ENCODE data around the gene STAMBP. TPM values are rescaled to one million over a fixed set of nuclear protein-coding genes. Genes with fewer than 3 reads are reported as not detected.

Gene STAMBP
- total RNA-seq, 1 donor from 2014 or later, result 39.1 TPM

DNA sequence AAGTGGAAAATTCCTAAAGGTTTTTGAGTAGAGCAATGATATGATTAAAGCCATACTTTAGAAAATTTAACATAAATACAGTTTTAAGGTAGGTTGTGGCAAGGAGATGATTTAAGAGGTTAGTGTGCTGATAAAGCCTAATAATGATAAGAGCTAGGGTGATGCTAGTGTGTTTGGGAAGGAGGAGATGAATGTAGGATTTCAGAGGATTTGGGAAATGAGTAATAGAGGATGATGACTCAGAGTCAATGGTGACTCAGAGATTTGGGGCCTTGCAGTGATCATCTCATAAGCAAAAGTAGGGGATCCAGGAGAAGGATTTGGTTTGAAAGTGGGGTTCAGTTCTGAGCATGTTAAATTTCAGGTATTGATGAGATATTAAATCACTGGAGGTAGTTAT lies 23.3 kb downstream of the STAMBP start:
- H3K36me3 Mint-ChIP-seq (ENCODE audit: unreplicated experiment), result peaks cover 36% of the 10 kb centered on the region
- no peak overlapping the region for H3K4me3 Mint-ChIP-seq (ENCODE audit: unreplicated experiment)
- H3K4me1 Mint-ChIP-seq (ENCODE audit: unreplicated experiment), result peaks cover 41% of the 10 kb centered on the region
- TF ChIP-seq, protein P1, sequence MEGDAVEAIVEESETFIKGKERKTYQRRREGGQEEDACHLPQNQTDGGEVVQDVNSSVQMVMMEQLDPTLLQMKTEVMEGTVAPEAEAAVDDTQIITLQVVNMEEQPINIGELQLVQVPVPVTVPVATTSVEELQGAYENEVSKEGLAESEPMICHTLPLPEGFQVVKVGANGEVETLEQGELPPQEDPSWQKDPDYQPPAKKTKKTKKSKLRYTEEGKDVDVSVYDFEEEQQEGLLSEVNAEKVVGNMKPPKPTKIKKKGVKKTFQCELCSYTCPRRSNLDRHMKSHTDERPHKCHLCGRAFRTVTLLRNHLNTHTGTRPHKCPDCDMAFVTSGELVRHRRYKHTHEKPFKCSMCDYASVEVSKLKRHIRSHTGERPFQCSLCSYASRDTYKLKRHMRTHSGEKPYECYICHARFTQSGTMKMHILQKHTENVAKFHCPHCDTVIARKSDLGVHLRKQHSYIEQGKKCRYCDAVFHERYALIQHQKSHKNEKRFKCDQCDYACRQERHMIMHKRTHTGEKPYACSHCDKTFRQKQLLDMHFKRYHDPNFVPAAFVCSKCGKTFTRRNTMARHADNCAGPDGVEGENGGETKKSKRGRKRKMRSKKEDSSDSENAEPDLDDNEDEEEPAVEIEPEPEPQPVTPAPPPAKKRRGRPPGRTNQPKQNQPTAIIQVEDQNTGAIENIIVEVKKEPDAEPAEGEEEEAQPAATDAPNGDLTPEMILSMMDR (IDR thresholded peaks at IDR 0.05), result no peak
- DNase-seq (ENCODE audit: extremely low spot score, unreplicated experiment), result no peak
- no peak overlapping the region for H3K27ac Mint-ChIP-seq (ENCODE audit: unreplicated experiment)
- no peaks in the 10 kb centered on the region for H3K9me3 Mint-ChIP-seq (ENCODE audit: unreplicated experiment)
- no peaks in the 10 kb centered on the region for H3K27me3 Mint-ChIP-seq (ENCODE audit: unreplicated experiment)

DNA sequence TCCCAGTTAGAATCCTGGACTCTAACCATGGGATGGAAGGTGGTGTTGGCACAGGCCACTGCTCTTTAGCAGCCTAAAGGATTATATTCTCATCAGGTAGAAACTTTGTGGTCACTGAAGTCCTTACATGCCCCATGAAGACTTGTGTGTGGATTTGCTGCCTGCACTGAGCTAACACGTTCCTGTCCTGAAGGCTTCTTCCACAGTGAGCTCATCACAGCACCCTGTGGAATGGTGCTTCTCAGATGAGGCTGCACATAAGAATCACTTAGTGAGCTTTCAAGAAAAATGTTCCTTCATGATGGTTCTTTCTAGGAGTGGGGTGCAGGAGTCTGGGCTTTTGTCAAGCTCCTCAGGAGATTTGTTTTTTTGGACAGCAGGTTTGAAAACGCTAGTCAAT lies 26.8 kb downstream of the STAMBP start:
- no peak overlapping the region for H3K27ac Mint-ChIP-seq (ENCODE audit: unreplicated experiment)
- DNase-seq (ENCODE audit: extremely low spot score, unreplicated experiment), result no peak
- peaks cover 12% of the 10 kb centered on the region for H3K4me1 Mint-ChIP-seq (ENCODE audit: unreplicated experiment)
- no peak overlapping the region for H3K4me3 Mint-ChIP-seq (ENCODE audit: unreplicated experiment)
- peaks cover 50% of the 10 kb centered on the region for H3K36me3 Mint-ChIP-seq (ENCODE audit: unreplicated experiment)
- no peaks in the 10 kb centered on the region for H3K9me3 Mint-ChIP-seq (ENCODE audit: unreplicated experiment)
- TF ChIP-seq, protein P1 (IDR thresholded peaks at IDR 0.05), result no peak
- no peaks in the 10 kb centered on the region for H3K27me3 Mint-ChIP-seq (ENCODE audit: unreplicated experiment)

DNA sequence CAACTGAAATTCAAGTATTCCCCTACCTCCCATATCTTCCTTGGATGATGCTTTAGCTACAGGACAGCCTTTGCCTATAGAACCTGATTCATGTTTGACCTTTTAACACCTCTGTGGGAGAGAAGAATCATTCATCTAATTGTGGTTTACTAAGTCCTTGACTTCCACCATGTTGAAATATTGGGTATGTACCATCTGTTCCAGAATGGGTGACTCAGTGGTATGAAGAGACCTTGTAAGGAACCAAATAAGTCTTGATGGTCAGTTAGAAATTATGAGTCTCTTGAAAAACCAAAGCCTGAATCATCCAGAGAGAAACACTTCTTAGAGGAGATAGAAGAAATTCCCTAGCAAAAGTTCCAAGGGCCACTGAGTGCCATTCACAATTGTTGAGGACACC lies 27.5 kb downstream of the STAMBP start:
- Mint-ChIP-seq H3K27ac (ENCODE audit: unreplicated experiment) (no peak overlapping the region), H3K4me1 (ENCODE audit: unreplicated experiment) (peaks cover 7% of the 10 kb centered on the region), H3K9me3 (ENCODE audit: unreplicated experiment) (no peaks in the 10 kb centered on the region), H3K36me3 (ENCODE audit: unreplicated experiment) (peaks cover 50% of the 10 kb centered on the region), H3K4me3 (ENCODE audit: unreplicated experiment) (no peak overlapping the region), H3K27me3 (ENCODE audit: unreplicated experiment) (no peaks in the 10 kb centered on the region)
- DNase-seq (ENCODE audit: extremely low spot score, unreplicated experiment), result no peak
- TF ChIP-seq, protein P1 (IDR thresholded peaks at IDR 0.05), result no peak

DNA sequence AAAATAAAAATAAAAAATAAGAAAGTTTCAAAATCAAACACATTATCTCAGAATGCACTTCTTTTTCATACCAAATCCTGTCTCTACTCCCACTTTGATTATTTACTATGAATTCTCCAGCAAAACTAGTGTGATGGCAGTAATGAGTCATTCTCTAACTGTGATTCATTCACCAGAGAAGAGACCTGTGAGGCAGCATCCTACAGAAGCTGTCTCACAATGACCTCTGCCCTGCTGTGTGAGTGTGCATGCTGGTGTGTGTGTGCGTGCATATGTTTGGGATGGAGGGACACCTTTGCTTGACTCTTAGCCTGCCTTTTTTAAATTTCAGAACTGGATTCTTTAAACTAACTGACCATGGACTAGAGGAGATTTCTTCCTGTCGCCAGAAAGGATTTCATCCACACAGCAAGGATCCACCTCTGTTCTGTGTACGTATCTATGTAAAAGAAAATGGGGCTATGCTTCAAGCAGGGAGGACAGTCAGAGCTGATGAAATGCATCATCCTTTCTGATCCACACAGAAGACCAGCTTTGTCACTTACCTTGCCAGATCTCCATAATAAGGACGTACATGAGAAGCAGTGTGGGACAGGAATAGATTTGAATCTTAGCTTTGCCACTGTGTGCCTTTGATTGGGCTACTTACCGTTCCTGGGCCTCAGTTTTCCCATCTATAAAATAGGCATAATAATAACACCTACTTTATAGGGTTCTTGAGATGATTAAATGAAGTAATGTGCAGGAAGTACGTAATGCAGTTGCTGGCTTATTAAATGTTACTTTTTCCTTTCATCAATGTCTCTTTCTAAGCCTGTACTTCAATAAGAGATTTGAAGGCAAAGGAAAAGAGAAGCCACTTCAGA lies 31.2 kb downstream of the STAMBP start:
- Mint-ChIP-seq H3K27ac (ENCODE audit: unreplicated experiment) (no peak overlapping the region), H3K4me1 (ENCODE audit: unreplicated experiment) (peaks cover 6% of the 10 kb centered on the region), H3K27me3 (ENCODE audit: unreplicated experiment) (no peaks in the 10 kb centered on the region), H3K36me3 (ENCODE audit: unreplicated experiment) (peaks cover 66% of the 10 kb centered on the region), H3K4me3 (ENCODE audit: unreplicated experiment) (no peak overlapping the region), H3K9me3 (ENCODE audit: unreplicated experiment) (no peaks in the 10 kb centered on the region)
- TF ChIP-seq, protein P1 (IDR thresholded peaks at IDR 0.05), result no peak
- no peak for DNase-seq (ENCODE audit: extremely low spot score, unreplicated experiment)

DNA sequence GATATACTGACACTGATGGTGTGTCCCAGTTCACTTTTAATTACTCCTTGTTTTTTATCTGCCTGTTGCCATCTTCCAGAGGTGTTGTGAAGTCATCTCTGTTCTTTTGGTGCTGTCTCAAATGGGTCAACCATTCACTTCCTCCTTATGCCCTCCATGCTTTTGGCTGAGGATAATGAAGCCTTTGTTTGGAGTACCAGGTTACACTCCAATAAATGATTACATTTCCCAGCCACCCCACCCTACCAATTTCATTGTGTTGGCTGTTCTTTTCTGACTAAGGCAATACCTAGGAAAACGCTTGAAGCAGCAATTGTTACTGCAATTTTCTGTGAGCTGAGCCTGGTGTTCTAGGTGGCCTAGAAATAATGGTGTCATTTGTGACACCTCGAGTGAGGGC lies 34.2 kb downstream of the STAMBP start:
- TF ChIP-seq, protein P1 (IDR thresholded peaks at IDR 0.05), result no peak
- Mint-ChIP-seq H3K4me1 (ENCODE audit: unreplicated experiment) (peaks cover 6% of the 10 kb centered on the region), H3K27me3 (ENCODE audit: unreplicated experiment) (no peaks in the 10 kb centered on the region), H3K36me3 (ENCODE audit: unreplicated experiment) (peaks cover 58% of the 10 kb centered on the region), H3K4me3 (ENCODE audit: unreplicated experiment) (no peak overlapping the region), H3K27ac (ENCODE audit: unreplicated experiment) (no peak overlapping the region), H3K9me3 (ENCODE audit: unreplicated experiment) (no peaks in the 10 kb centered on the region)
- no peak for DNase-seq (ENCODE audit: extremely low spot score, unreplicated experiment)

All from osteocyte (in vitro differentiated cells).